Transverse colon (tissue), 4 donors: ENCODE results near the gene GRAMD1B. TPM values are rescaled to one million over a fixed set of nuclear protein-coding genes. Genes with fewer than 3 reads are reported as not detected.
"Not testable (repeated sequence)": the region's sequence is repeated elsewhere in the genome, so short reads cannot be mapped to it uniquely, and the experiment has no call there.

Experiments used
- DNase-seq: peaks from one replicate; pipeline ENCODE4 v3.0.0-alpha.2; 2019
- H3K27ac ChIP-seq, 4 donors: fragments of 200-600 bp; sonication (generic); 2 replicates each; pipeline ENCODE4 v1.5.1; 2016 to 2018; ENCODE audit warnings: inconsistent platforms in 4 of 4
- H3K27me3 ChIP-seq: fragments of 200-600 bp; sonication (generic); 2 replicates; pipeline ENCODE4 v1.5.1; 2017; ENCODE audit warnings: inconsistent platforms
- H3K36me3 ChIP-seq, 4 donors: fragments of 200-600 bp; sonication (generic); 2 replicates each; pipeline ENCODE4 v1.5.1; 2017 to 2019; ENCODE audit warnings: inconsistent platforms in 4 of 4
- H3K4me1 ChIP-seq, 4 donors: fragments of 200-600 bp; sonication (generic); 2 replicates each; pipeline ENCODE4 v1.5.1; 2017 to 2020; ENCODE audit warnings: inconsistent platforms in 4 of 4
- H3K4me3 ChIP-seq, 4 donors: fragments of 200-600 bp; sonication (generic); 1 replicate in 1 of 4; 2 replicates in 3 of 4; pipeline versions ENCODE4 v1.5.1 to v1.6.1; 2017 to 2019; ENCODE audit warnings: inconsistent platforms in 4 of 4
- H3K9me3 ChIP-seq, 2 donors: fragments of 200-600 bp; sonication (generic); 2 replicates each; pipeline ENCODE4 v1.5.1; 2017 to 2019; ENCODE audit warnings: inconsistent platforms in 2 of 2
- CTCF ChIP-seq, 5 experiments: fragments of 200-600 bp in 3 of 5; fragments of 450-650 bp in 2 of 5; sonication (generic) in 3 of 5; IDR thresholded peaks; 1 replicate in 2 of 5; 2 replicates in 3 of 5; pipeline ENCODE4 v1.5.1; 2016 to 2017; ENCODE audit warnings: antibody characterized with exemption in 5 of 5, inconsistent platforms in 3 of 5, mild to moderate bottlenecking in 2 of 5, moderate library complexity in 1 of 5
- EP300 ChIP-seq: sonication (generic); formaldehyde crosslinking; IDR thresholded peaks from one replicate; pipeline ENCODE4 v1.6.1; 2017; ENCODE audit warnings: antibody characterized with exemption, low read depth
- POLR2A ChIP-seq: fragments of 450-650 bp; IDR thresholded peaks from one replicate; pipeline ENCODE4 v1.6.1; 2016; ENCODE audit warnings: antibody characterized with exemption, mild to moderate bottlenecking, moderate library complexity
- POLR2AphosphoS5 ChIP-seq, 3 donors: sonication (generic); formaldehyde crosslinking; IDR thresholded peaks; one replicate each; pipeline ENCODE4 v1.6.1; 2016; ENCODE audit warnings: antibody characterized with exemption in 3 of 3
- WGBS, 2 donors: methylation state at CpG; one replicate each; pipeline ENCODE4 v1.1.5; 2018; ENCODE audit warnings: low coverage in 1 of 2; 5-methylcytosine and 5-hydroxymethylcytosine counted together
- in situ Hi-C, 4 donors: fragments of 200-750 bp; cut with MboI; loops; one replicate each; pipeline versions ENCODE4 v1.15.0 to v1.15.1; 2017; ENCODE audit warnings: low sequenced_read_pairs in 3 of 4, low pct_ligation_motif_present in 1 of 4, low pct_unique_long_range_greater_than_20kb in 1 of 4
- intact Hi-C: fragments of 100-400 bp; cut with DNase I; formaldehyde crosslinking; loops from one replicate; pipeline ENCODE4 v1.15.1; 2023; ENCODE audit warnings: low total_unique reads
- total RNA-seq, 4 donors: library from RNA; depleted of rRNA; stranded (reverse); fragments of >200 nt; gene quantifications; one replicate each; pipeline ENCODE4 v1.1.0, GENCODE V29; 2016

The GRAMD1B gene
- total RNA-seq, 4 donors from 2014 or later: 4.3 to 58.4 (median 9.9) TPM

DNA sequence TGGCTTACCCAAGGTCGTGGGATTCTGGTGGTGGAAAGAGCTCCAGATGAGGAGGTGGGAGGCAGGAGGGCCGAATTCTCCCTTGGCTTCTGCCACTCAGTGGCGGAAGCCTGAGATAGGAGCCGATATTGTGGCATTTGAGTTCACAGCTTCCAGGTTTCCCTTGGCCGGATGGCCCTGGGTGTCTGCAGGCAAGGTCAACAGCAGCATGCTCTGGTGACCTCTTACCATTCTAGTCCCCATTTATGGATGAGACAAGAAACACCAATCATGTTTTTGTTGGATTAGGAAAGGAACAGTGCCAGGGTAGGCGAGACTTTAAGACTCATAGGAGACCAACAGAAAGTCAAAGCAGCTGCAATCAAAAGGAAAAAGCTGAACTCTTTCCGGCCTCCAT lies 89.7 kb downstream of the GRAMD1B start:
- TF ChIP-seq POLR2AphosphoS5 (IDR thresholded peaks at IDR 0.05) (no peak), CTCF (IDR thresholded peaks at IDR 0.05) (no peak), POLR2A (no peak), EP300 (no peak)
- Histone ChIP-seq H3K27ac (no peak overlapping the region), H3K27me3 (no peaks in the 10 kb centered on the region), H3K9me3 (no peaks in the 10 kb centered on the region), H3K36me3 (no peaks in the 10 kb centered on the region), H3K4me1 (no peaks in the 10 kb centered on the region), H3K4me3 (no peak overlapping the region)
- 79 to 88% methylated on average over 2 to 7 of the region's 7 CpGs for WGBS, 2 donors
- intact Hi-C loops (no loop called here), in situ Hi-C loops (no loop called here)
- no peak for DNase-seq

GRCh38 chr11:123520476-123520875 lies 90.4 kb downstream of the GRAMD1B start:
- DNase-seq, H3K27ac ChIP-seq, H3K4me3 ChIP-seq, H3K9me3 ChIP-seq, intact Hi-C loops, H3K36me3 ChIP-seq, H3K4me1 ChIP-seq, in situ Hi-C loops, H3K27me3 ChIP-seq: not testable (repeated sequence)
- WGBS, 2 donors: 94 to 95% methylated on average over 4 to 6 of the region's 6 CpGs

- no peaks in the 10 kb centered on the region for H3K27me3 ChIP-seq
- 88 to 93% methylated on average over 3 of the region's 3 CpGs for WGBS, 2 donors
- in situ Hi-C loops (no loop called here), intact Hi-C loops (no loop called here)
- H3K4me3 ChIP-seq: no peak overlapping the region
- TF ChIP-seq POLR2A: no peak
- no peak for TF ChIP-seq EP300
- TF ChIP-seq POLR2AphosphoS5 (IDR thresholded peaks at IDR 0.05): no peak
- TF ChIP-seq CTCF (IDR thresholded peaks at IDR 0.05): no peak
- H3K9me3 ChIP-seq: no peaks in the 10 kb centered on the region
- no peak overlapping the region for H3K27ac ChIP-seq
- H3K4me1 ChIP-seq: no peaks in the 10 kb centered on the region
- H3K36me3 ChIP-seq: no peaks in the 10 kb centered on the region
- DNase-seq: no peak
Measured at GRCh38 chr11:123521001-123521400, 90.9 kb downstream of the GRAMD1B start.

DNA sequence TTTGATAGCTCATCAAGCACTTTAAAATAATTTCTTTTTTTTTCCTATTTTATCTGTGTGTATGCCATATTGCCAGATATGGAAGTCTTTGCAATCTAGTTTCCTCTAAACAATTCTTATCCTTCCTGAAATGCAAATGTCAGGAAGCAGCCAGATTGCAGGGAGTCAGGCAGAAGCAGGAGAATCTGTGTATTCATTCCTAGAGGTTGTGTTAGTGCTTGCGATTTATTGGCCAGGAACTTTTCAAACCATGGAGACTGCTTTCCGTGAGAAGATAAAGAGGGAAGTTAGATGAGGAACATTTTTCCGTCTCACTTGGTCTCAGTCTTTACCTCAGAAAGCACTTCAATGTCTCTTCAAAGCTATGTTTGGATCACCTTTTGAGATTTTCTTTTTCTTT lies 91.9 kb downstream of the GRAMD1B start:
- in situ Hi-C loops (no loop called here), intact Hi-C loops (no loop called here)
- no peak for DNase-seq
- Histone ChIP-seq H3K36me3 (no peaks in the 10 kb centered on the region), H3K4me1 (no peaks in the 10 kb centered on the region), H3K4me3 (no peak overlapping the region), H3K27ac (no peak overlapping the region), H3K9me3 (no peaks in the 10 kb centered on the region), H3K27me3 (no peaks in the 10 kb centered on the region)
- WGBS, 2 donors: 84 to 90% methylated on average over 2 to 3 of the region's 3 CpGs
- TF ChIP-seq CTCF (IDR thresholded peaks at IDR 0.05): no peak
- TF ChIP-seq POLR2AphosphoS5 (IDR thresholded peaks at IDR 0.05): no peak
- TF ChIP-seq EP300: no peak
- TF ChIP-seq POLR2A: no peak

DNA sequence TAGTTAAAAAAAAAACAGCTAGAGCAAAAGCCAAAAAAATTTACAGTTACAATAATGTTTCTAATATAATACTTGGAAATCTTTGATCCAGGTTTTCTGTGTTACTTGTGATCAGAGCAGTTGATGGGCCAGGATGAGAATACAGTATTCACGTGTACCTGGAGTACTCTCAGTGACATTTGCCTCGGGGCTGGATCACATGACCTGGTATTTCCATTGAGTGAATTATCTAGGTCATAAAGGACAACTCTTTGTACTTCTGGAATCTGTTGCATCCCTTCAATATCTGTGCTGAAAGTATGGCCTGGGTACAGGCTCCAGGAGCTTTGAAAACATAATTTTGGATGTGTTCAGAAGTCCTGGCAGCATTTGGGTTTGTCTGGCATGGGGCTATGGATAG lies 93.5 kb downstream of the GRAMD1B start:
- TF ChIP-seq CTCF (IDR thresholded peaks at IDR 0.05) (no peak), EP300 (no peak), POLR2A (no peak), POLR2AphosphoS5 (IDR thresholded peaks at IDR 0.05) (no peak)
- intact Hi-C loops: no loop called here
- no peak for DNase-seq
- no peaks in the 10 kb centered on the region for H3K4me1 ChIP-seq
- in situ Hi-C loops: no loop called here
- no peaks in the 10 kb centered on the region for H3K36me3 ChIP-seq
- no peak overlapping the region for H3K27ac ChIP-seq
- H3K27me3 ChIP-seq: no peaks in the 10 kb centered on the region
- WGBS, 2 donors: 69% methylated on average over 2 of the region's 2 CpGs; no CpG with 5 or more reads in 1 of the 2 donors
- no peaks in the 10 kb centered on the region for H3K9me3 ChIP-seq
- no peak overlapping the region for H3K4me3 ChIP-seq
